Stimulated activated CD4-positive, alpha-beta T cell treated with anti-CD3 and anti-CD28 coated beads, Interleukin-15, amount 100 ng/mL, for 1 hour (primary cell): ENCODE data around the gene DENND1C.
"Not testable (repeated sequence)": the region's sequence is repeated elsewhere in the genome, so short reads cannot be mapped to it uniquely, and the experiment has no call there.

Experiments used
- DNase-seq, 2 donors: peaks; one replicate each; pipeline ENCODE4 v3.0.0-alpha.2; 2020; ENCODE audit warnings: low read depth in 1 of 2, low spot score in 1 of 2

Gene DENND1C

GRCh38 chr19:6457958-6458694 is 23.5 kb downstream of the DENND1C start:
- no peak for DNase-seq

GRCh38 chr19:6455924-6456323 is 25.7 kb downstream of the DENND1C start:
- no peak for DNase-seq

GRCh38 chr19:6453951-6454565 is 27.5 kb downstream of the DENND1C start:
- DNase-seq: no peak

- DNase-seq: no peak
Observed at GRCh38 chr19:6452899-6453298, 28.7 kb downstream of the DENND1C start.

GRCh38 chr19:6452223-6452614 is 29.4 kb downstream of the DENND1C start:
- DNase-seq: no peak

GRCh38 chr19:6451583-6452222 is 29.9 kb downstream of the DENND1C start:
- no peak for DNase-seq

GRCh38 chr19:6450166-6450565 is 31.4 kb downstream of the DENND1C start:
- DNase-seq: no peak

- DNase-seq: no peak
Observed at GRCh38 chr19:6448045-6448444, 33.5 kb downstream of the DENND1C start.

- no peak for DNase-seq
Observed at GRCh38 chr19:6446452-6446851, 35.1 kb downstream of the DENND1C start.

- DNase-seq: no peak
Observed at GRCh38 chr19:6443986-6444385, 37.6 kb downstream of the DENND1C start.

- DNase-seq: no peak
Observed at GRCh38 chr19:6442087-6442688, 39.4 kb downstream of the DENND1C start.

- DNase-seq: no peak
Observed at GRCh38 chr19:6440905-6441304, 40.7 kb downstream of the DENND1C start.

- DNase-seq: no peak
Observed at GRCh38 chr19:6439743-6440142, 41.8 kb downstream of the DENND1C start.

- no peak for DNase-seq
Observed at GRCh38 chr19:6433663-6434062, 47.9 kb downstream of the DENND1C start, which contains the start of gene SLC25A41. Gene SLC25A41, minus strand, starts transcription at chr19:6433763. Its CDS starts 70 bp downstream, at chr19:6433693.

GRCh38 chr19:6433165-6433564 is 48.4 kb downstream of the DENND1C start:
- DNase-seq: no peak

GRCh38 chr19:6431891-6432290 is 49.7 kb downstream of the DENND1C start:
- DNase-seq: no peak

- DNase-seq: no peak
Observed at GRCh38 chr19:6429419-6430221, 52.0 kb downstream of the DENND1C start.

- DNase-seq: not testable (repeated sequence)
Observed at GRCh38 chr19:6428692-6429418, 52.7 kb downstream of the DENND1C start.

- no peak for DNase-seq
Observed at GRCh38 chr19:6427131-6427530, 54.5 kb downstream of the DENND1C start.
